PC-3 (cell line): ENCODE measurements around the gene FAM83F. TPM values are rescaled to one million over a fixed set of nuclear protein-coding genes. Genes with fewer than 3 reads are reported as not detected.

ENCODE experiments used
- ATAC-seq: fragments of 200-7000 bp; cut with Tn5 transposase; 2 replicates; pipeline ENCODE4 v1.9.1; 2020; ENCODE audit warnings: mild to moderate bottlenecking, moderate library complexity
- BruUV-seq: library from RNA; stranded (reverse); fragments of 400-500 nt; replicated peaks from 2 replicates; lab custom pipeline; 2021; lab: Mats Ljungman, UMichigan
- CTCF ChIA-PET: fragments of 300-600 bp; sonication (Branson Sonifier 250); formaldehyde crosslinking; loops from one replicate; lab custom pipeline; 2022; ENCODE audit warnings: antibody characterized with exemption; lab: Charles Lee
- POLR2A ChIA-PET: fragments of 300-600 bp; sonication (Branson Sonifier 250); formaldehyde crosslinking; loops from one replicate; lab custom pipeline; 2022; ENCODE audit warnings: antibody characterized with exemption; ENCODE audit not compliant: unreplicated experiment; lab: Charles Lee
- DNase-seq: peaks from one replicate; pipeline ENCODE4 v3.0.0-alpha.2; 2015
- H2AFZ ChIP-seq: fragments of 300-600 bp; sonication (generic); 2 replicates; pipeline ENCODE4 v1.6.0; 2016; ENCODE audit warnings: antibody characterized with exemption, low read length
- H3F3A ChIP-seq: fragments of 300-600 bp; sonication (generic); one replicate; pipeline ENCODE4 v1.6.0; 2017; ENCODE audit warnings: antibody characterized with exemption, low read length, control low read depth, mild to moderate bottlenecking; ENCODE audit not compliant: unreplicated experiment
- H3K27ac ChIP-seq: fragments of 300-600 bp; sonication (generic); 2 replicates; pipeline ENCODE4 v1.5.1; 2016; ENCODE audit warnings: mild to moderate bottlenecking, low read length
- H3K27me3 ChIP-seq: fragments of 300-600 bp; sonication (generic); 2 replicates; pipeline ENCODE4 v1.6.1; 2016; ENCODE audit warnings: low read length, mixed read lengths
- H3K36me3 ChIP-seq: fragments of 300-600 bp; sonication (generic); 2 replicates; pipeline ENCODE4 v1.6.1; 2016; ENCODE audit warnings: low read depth, mixed run types, low read length, mixed read lengths
- H3K4me1 ChIP-seq: fragments of 300-600 bp; sonication (generic); 2 replicates; pipeline ENCODE4 v1.5.1; 2016; ENCODE audit warnings: low read length; ENCODE audit not compliant: insufficient read depth
- H3K4me2 ChIP-seq: fragments of 300-600 bp; sonication (generic); 2 replicates; pipeline ENCODE4 v1.6.0; 2016; ENCODE audit warnings: low read length
- H3K4me3 ChIP-seq: fragments of 300-600 bp; sonication (generic); 2 replicates; pipeline ENCODE4 v1.5.1; 2016; ENCODE audit warnings: mild to moderate bottlenecking, low read length, mixed read lengths
- H3K79me2 ChIP-seq: fragments of 300-600 bp; sonication (generic); 2 replicates; pipeline ENCODE4 v1.6.1; 2017; ENCODE audit warnings: low read length, mixed read lengths
- H3K9ac ChIP-seq: fragments of 300-600 bp; sonication (generic); 2 replicates; pipeline ENCODE4 v1.6.0; 2016; ENCODE audit warnings: mild to moderate bottlenecking, low read length
- H3K9me2 ChIP-seq: fragments of 300-600 bp; sonication (generic); replicated peaks from 2 replicates; pipeline ENCODE4 v1.6.1; 2016; ENCODE audit warnings: mixed run types, low read length, mixed read lengths
- H3K9me3 ChIP-seq: fragments of 300-600 bp; sonication (generic); 2 replicates; pipeline ENCODE4 v1.6.1; 2016; ENCODE audit warnings: low read length, mixed read lengths
- H4K20me1 ChIP-seq: fragments of 300-600 bp; sonication (generic); 2 replicates; pipeline ENCODE4 v1.6.1; 2016; ENCODE audit warnings: low read length, mixed read lengths
- CTCF ChIP-seq: fragments of 300-600 bp; sonication (generic); conservative IDR thresholded peaks from 2 replicates; pipeline ENCODE4 v1.5.1; 2017; ENCODE audit warnings: antibody characterized with exemption, low read depth, mild to moderate bottlenecking, low read length
- EZH2 ChIP-seq: fragments of 300-600 bp; sonication (generic); IDR thresholded peaks from one replicate; pipeline ENCODE4 v1.6.1; 2017; ENCODE audit warnings: antibody characterized with exemption, mild to moderate bottlenecking, low read length; ENCODE audit not compliant: unreplicated experiment
- EZH2phosphoT487 ChIP-seq: fragments of 300-600 bp; sonication (generic); IDR thresholded peaks from 2 replicates; pipeline ENCODE4 v1.6.1; 2018; ENCODE audit warnings: mild to moderate bottlenecking, antibody characterized with exemption, low read length, borderline replicate concordance
- intact Hi-C: fragments of 100-400 bp; cut with micrococcal nuclease; formaldehyde crosslinking; loops from 2 replicates; pipeline ENCODE4 v1.9.0; 2023
- total RNA-seq: library from RNA; depleted of rRNA; stranded (reverse); fragments of >200 nt; gene quantifications from 2 replicates; pipeline ENCODE4 v1.2.3, GENCODE V29; 2014

Gene FAM83F
- total RNA-seq, 1 experiment from 2014 or later: 5.5 TPM

DNA sequence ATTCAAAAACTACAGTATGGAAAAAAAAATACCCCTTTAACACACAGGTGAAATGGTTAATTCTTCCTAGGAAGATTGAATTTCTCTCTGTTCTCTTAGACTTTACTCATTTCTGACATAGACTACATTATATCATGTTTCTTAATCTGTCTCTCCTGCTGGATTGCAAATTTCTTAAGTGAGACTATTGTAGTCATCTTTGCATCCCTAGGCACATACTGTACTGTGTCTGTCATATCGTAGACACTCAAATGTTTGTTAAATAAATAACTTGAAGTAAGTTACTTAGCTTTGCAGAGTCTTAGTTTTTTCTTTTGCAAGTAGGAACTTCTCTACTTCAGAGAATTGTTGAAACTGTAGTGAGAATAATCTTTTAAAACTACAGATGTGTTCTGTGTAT, 58.7 kb downstream of the FAM83F start:
- Histone ChIP-seq H3K27ac (no peak overlapping the region), H4K20me1 (no peaks in the 10 kb centered on the region), H3K27me3 (no peaks in the 10 kb centered on the region), H2AFZ (no peak overlapping the region), H3K4me1 (peaks cover 5% of the 10 kb centered on the region; the same call in 1 of the 2 replicates), H3K4me2 (no peak overlapping the region), H3K36me3 (no peaks in the 10 kb centered on the region), H3K79me2 (no peaks in the 10 kb centered on the region), H3K9me3 (no peaks in the 10 kb centered on the region), H3K9me2 (no peaks in the 10 kb centered on the region), H3K4me3 (no peak overlapping the region), H3F3A (no peaks in the 10 kb centered on the region), H3K9ac (no peak overlapping the region)
- no peak for ATAC-seq
- ChIA-PET POLR2A (no interaction called here), CTCF (no interaction called here)
- TF ChIP-seq CTCF: no peak
- no peak for TF ChIP-seq EZH2phosphoT487
- TF ChIP-seq EZH2: no peak
- BruUV-seq: no TSS peak
- intact Hi-C loops: no loop called here
- DNase-seq: no peak

- no peak overlapping the region for H3K4me3 ChIP-seq
- no peaks in the 10 kb centered on the region for H4K20me1 ChIP-seq
- no peak for DNase-seq
- POLR2A ChIA-PET: no interaction called here
- no peak overlapping the region for H2AFZ ChIP-seq
- TF ChIP-seq EZH2phosphoT487 (no peak), CTCF (no peak), EZH2 (no peak)
- intact Hi-C loops: no loop called here
- H3K79me2 ChIP-seq: no peaks in the 10 kb centered on the region
- no peak overlapping the region for H3K9ac ChIP-seq
- no peaks in the 10 kb centered on the region for H3K27me3 ChIP-seq
- no peaks in the 10 kb centered on the region for H3K36me3 ChIP-seq
- no peaks in the 10 kb centered on the region for H3F3A ChIP-seq
- no peaks in the 10 kb centered on the region for H3K9me3 ChIP-seq
- BruUV-seq: no TSS peak
- no peaks in the 10 kb centered on the region for H3K9me2 ChIP-seq
- no peak overlapping the region for H3K4me2 ChIP-seq
- H3K4me1 ChIP-seq: peaks cover 5% of the 10 kb centered on the region; the same call in 1 of the 2 replicates
- CTCF ChIA-PET: no interaction called here
- H3K27ac ChIP-seq: no peak overlapping the region
- no peak for ATAC-seq
Measured at GRCh38 chr22:40054486-40054885, 59.7 kb downstream of the FAM83F start.

GRCh38 chr22:40055143-40055883, 60.6 kb downstream of the FAM83F start:
- no TSS peak for BruUV-seq
- TF ChIP-seq EZH2phosphoT487 (no peak), EZH2 (no peak), CTCF (no peak)
- no peak overlapping the region for H3K27ac ChIP-seq
- H3K9me3 ChIP-seq: no peaks in the 10 kb centered on the region
- no peaks in the 10 kb centered on the region for H3F3A ChIP-seq
- no peaks in the 10 kb centered on the region for H3K9me2 ChIP-seq
- no peak overlapping the region for H2AFZ ChIP-seq
- no peak overlapping the region for H3K9ac ChIP-seq
- ChIA-PET POLR2A (no interaction called here), CTCF (no interaction called here)
- DNase-seq (no peak), ATAC-seq (no peak)
- no peaks in the 10 kb centered on the region for H3K36me3 ChIP-seq
- peaks cover 5% of the 10 kb centered on the region; the same call in 1 of the 2 replicates for H3K4me1 ChIP-seq
- no peaks in the 10 kb centered on the region for H3K27me3 ChIP-seq
- H3K79me2 ChIP-seq: no peaks in the 10 kb centered on the region
- no peaks in the 10 kb centered on the region for H4K20me1 ChIP-seq
- H3K4me3 ChIP-seq: no peak overlapping the region
- intact Hi-C loops: no loop called here
- H3K4me2 ChIP-seq: no peak overlapping the region
